HCT116 (cell line): ENCODE results near the gene COX11.

Experiments
- CTCF ChIP-seq, 3 experiments: fragments of 200-600 bp in 1 of 3; sonication (generic) in 1 of 3; IDR thresholded peaks in 2 of 3; conservative IDR thresholded peaks in 1 of 3; 2 replicates each; pipeline ENCODE4 v1.5.1; 2012 to 2017; ENCODE audit warnings: low read depth in 2 of 3, low read length in 2 of 3, antibody characterized with exemption in 1 of 3, borderline replicate concordance in 1 of 3, control low read depth in 1 of 3, mild to moderate bottlenecking in 1 of 3, mixed read lengths in 1 of 3, mixed run types in 1 of 3, moderate library complexity in 1 of 3; ENCODE audit not compliant: insufficient read depth in 1 of 3
- EGR1 ChIP-seq: IDR thresholded peaks from 2 replicates; pipeline ENCODE4 v1.6.1; 2012; ENCODE audit warnings: low read depth
- EZH2 ChIP-seq: fragments of 200-600 bp; sonication (generic); IDR thresholded peaks from 2 replicates; pipeline ENCODE4 v1.6.1; 2017; ENCODE audit warnings: antibody characterized with exemption, mixed run types
- POLR2A ChIP-seq: IDR thresholded peaks from 2 replicates; pipeline ENCODE4 v1.7.0; 2011; ENCODE audit warnings: borderline replicate concordance; ENCODE audit not compliant: insufficient read depth, insufficient read length; ENCODE audit errors: extremely low read depth
- POLR2AphosphoS5 ChIP-seq: IDR thresholded peaks from 2 replicates; pipeline ENCODE4 v1.6.1; 2011; ENCODE audit warnings: mild to moderate bottlenecking, low read depth, low read length, moderate library complexity
- YY1 ChIP-seq: IDR thresholded peaks from 2 replicates; pipeline ENCODE4 v1.6.1; 2011; ENCODE audit warnings: low read length, low read depth, moderate library complexity, mild to moderate bottlenecking; ENCODE audit not compliant: insufficient replicate concordance; ENCODE audit errors: extremely low read depth
- ZNF274 ChIP-seq: fragments of 200-500 bp; sonication (Bioruptor generic); IDR thresholded peaks from 2 replicates; pipeline ENCODE4 v1.6.1; 2014; ENCODE audit warnings: mild to moderate bottlenecking, low read depth, low read length, inconsistent platforms

GRCh38 chr17:54992797-54993639 is 24.6 kb upstream of the COX11 start:
- TF ChIP-seq CTCF (IDR thresholded peaks at IDR 0.05 in 2 of 3, conservative IDR thresholded peaks at IDR 0.05 in 1 of 3; ENCODE audit: borderline replicate concordance in 1 of 3, insufficient read depth in 1 of 3, low read depth in 2 of 3, low read length in 2 of 3): peak; percentile 56 to 85 (median 77)
- no peak for TF ChIP-seq ZNF274
- no peak for TF ChIP-seq YY1
- TF ChIP-seq POLR2A: no peak
- TF ChIP-seq EZH2: no peak
- no peak for TF ChIP-seq EGR1
- TF ChIP-seq POLR2AphosphoS5: no peak
